Uterus (tissue), 2 donors: ENCODE data around the gene PIAS4.

Experiments used
- CTCF ChIP-seq, 4 experiments: fragments of 200-600 bp in 2 of 4; fragments of 450-650 bp in 2 of 4; sonication (generic) in 2 of 4; IDR thresholded peaks; one replicate each; pipeline ENCODE4 v1.5.1; 2016 to 2019; ENCODE audit warnings: antibody characterized with exemption in 4 of 4, mild to moderate bottlenecking in 2 of 4, moderate library complexity in 1 of 4
- POLR2A ChIP-seq, 2 donors: fragments of 450-650 bp; IDR thresholded peaks; one replicate each; pipeline ENCODE4 v1.6.1; 2016; ENCODE audit warnings: antibody characterized with exemption in 2 of 2, mild to moderate bottlenecking in 1 of 2, moderate library complexity in 1 of 2

- no peak for TF ChIP-seq CTCF (IDR thresholded peaks at IDR 0.05)
- TF ChIP-seq POLR2A (IDR thresholded peaks at IDR 0.05): no peak
Observed at GRCh38 chr19:3984584-3984907, 23.0 kb upstream of the PIAS4 start.
